Astrocyte of the cerebellum (primary cell): ENCODE measurements around the gene MTHFS.
A peak's percentile ranks its signal among the peaks of the same experiment; 100 is the strongest.
"Not testable (repeated sequence)": the region's sequence is repeated elsewhere in the genome, so short reads cannot be mapped to it uniquely, and the experiment has no call there.

Experiments
- DNase-seq: peaks from one replicate; pipeline ENCODE4 v3.0.0-alpha.2; 2011; ENCODE audit warnings: low read depth
- H3K4me3 ChIP-seq: 2 replicates; pipeline ENCODE4 v1.5.1; 2011; ENCODE audit warnings: mild to moderate bottlenecking, low read depth, low read length, moderate library complexity
- in situ Hi-C: cut with HindIII; loops from 2 replicates; pipeline ENCODE4 v1.10.0; 2017; ENCODE audit warnings: low sequenced_read_pairs
- TF ChIP-seq, protein P1 (sequence below): IDR thresholded peaks from 2 replicates; pipeline ENCODE4 v1.5.1; 2012; ENCODE audit warnings: low read length, low read depth, moderate library complexity, mild to moderate bottlenecking; ENCODE audit errors: missing control alignments

MTHFS gene

DNA sequence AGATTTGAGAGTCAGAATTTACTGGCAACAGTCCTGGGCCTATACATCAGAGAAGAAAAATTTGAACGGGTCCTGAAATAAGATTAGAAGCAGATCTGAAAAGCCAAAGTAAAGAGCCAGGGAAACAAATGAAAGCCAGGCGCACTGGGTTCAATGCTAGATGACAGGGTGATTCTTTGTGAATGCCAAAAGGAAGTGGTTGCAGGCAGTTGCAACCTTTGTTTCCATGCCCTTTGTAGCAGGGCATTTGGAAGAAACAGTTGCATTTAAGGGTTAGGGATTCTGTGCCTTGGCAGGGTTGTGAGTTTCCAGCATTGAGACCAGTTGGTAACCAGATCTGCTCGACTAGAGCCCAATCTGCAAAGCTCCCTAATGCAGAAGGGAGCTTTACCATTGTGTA, 36.4 kb upstream of the MTHFS start:
- no peak for DNase-seq
- H3K4me3 ChIP-seq: no peak overlapping the region
- in situ Hi-C loops: no loop called here
- TF ChIP-seq, protein P1, sequence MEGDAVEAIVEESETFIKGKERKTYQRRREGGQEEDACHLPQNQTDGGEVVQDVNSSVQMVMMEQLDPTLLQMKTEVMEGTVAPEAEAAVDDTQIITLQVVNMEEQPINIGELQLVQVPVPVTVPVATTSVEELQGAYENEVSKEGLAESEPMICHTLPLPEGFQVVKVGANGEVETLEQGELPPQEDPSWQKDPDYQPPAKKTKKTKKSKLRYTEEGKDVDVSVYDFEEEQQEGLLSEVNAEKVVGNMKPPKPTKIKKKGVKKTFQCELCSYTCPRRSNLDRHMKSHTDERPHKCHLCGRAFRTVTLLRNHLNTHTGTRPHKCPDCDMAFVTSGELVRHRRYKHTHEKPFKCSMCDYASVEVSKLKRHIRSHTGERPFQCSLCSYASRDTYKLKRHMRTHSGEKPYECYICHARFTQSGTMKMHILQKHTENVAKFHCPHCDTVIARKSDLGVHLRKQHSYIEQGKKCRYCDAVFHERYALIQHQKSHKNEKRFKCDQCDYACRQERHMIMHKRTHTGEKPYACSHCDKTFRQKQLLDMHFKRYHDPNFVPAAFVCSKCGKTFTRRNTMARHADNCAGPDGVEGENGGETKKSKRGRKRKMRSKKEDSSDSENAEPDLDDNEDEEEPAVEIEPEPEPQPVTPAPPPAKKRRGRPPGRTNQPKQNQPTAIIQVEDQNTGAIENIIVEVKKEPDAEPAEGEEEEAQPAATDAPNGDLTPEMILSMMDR: no peak

DNA sequence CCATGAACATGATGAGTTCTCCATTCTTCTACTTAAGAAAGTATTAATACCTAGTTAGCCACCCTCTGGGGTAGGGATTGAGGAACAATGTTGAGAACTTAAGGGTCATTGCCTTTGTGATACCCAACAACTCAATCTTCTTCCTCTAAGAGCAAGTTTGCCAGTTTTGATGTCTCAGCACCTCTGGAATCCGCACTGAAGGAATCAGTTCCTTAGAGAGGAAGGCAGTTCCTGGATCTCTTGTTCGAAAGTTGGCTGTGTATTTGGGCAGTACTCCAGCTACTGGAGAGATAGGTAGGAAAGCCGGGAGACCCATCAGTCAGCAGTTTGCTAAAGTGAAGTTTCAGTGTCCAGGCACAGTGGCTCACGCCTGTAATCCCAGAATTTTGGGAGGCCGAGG, 35.6 kb upstream of the MTHFS start:
- DNase-seq: no peak
- TF ChIP-seq, protein P1: no peak
- no peak overlapping the region for H3K4me3 ChIP-seq
- in situ Hi-C loops: no loop called here

DNA sequence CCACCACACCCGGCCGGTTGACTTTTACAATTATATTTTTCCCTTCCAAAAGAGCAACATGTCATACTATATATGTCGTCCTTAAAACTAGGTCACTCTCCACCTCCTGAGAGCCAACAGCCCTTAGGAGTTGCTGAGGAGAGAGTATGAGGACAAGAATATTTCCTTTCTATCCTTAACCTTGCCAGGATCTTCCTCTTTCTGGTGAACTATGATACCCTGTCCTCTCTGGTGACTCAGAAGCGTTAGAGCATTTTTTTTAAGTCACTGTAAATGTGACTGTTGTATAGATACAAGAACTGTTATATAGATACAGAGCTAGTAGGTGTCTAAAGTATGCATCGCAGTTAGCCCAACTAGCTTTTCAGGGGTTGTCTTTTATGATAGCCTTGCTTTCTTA, 33.7 kb upstream of the MTHFS start:
- H3K4me3 ChIP-seq: no peak overlapping the region
- no peak for DNase-seq
- in situ Hi-C loops: no loop called here
- TF ChIP-seq, protein P1: no peak

DNA sequence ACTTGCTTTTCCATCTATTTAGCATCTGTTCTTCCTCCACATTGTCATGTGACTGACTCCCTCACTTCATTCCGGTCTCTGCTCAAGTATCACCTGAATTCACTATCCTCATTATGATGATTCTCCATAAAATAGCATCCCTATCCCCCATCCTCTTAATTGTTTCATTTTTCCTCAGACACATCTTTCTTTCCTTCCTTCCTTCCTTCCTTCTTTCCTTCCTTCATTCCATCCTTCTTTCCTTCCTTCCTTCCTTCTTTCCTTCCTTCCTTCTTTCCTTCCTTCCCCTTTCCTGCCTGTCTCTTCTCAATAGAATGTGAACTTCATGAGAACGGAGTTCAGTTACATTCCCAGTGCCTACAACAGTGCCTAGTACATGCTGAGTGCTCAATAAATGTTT, 32.6 kb upstream of the MTHFS start:
- no peak overlapping the region for H3K4me3 ChIP-seq
- no peak for DNase-seq
- TF ChIP-seq, protein P1: no peak
- in situ Hi-C loops: no loop called here

DNA sequence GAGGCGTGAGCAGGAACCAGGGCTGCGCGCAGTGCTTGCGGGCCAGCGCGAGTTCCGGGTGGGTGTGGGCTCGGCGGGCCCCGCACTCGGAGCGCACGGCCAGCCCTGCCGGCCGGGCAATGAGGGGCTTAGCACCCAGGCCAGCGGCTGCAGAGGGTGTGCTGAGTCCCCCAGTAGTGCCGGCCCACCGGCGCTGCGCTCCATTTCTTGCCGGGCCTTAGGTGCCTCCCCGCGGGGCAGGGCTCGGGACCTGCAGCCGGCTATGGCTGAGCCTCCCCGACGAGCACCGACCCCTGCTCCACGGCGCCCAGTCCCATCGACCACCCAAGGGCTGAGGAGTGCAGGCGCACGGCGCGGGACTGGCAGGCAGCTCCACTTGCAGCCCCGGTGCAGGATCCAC, 29.3 kb upstream of the MTHFS start:
- in situ Hi-C loops, H3K4me3 ChIP-seq, DNase-seq: not testable (repeated sequence)

DNA sequence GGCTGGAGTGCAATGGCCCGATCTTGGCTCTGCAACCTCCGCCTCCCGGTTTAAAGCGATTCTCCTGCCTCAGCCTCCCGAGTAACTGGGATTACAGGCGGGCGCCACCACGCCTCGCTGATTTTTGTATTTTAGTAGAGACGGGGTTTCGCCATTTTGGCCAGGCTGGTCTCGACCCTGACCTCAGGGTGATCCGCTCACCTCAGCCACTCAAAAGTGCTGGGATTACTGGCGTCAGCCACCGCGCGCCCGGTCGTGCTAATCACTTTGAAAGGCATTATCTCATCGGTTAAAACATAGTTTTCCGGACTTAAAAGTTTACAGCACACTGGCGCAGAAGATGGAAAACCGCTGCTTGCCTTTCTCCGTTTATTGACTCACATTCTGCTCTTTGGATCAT, 27.6 kb upstream of the MTHFS start:
- peak overlapping the region; percentile 75 for H3K4me3 ChIP-seq
- DNase-seq: no peak
- TF ChIP-seq, protein P1: no peak
- in situ Hi-C loops: no loop called here

DNA sequence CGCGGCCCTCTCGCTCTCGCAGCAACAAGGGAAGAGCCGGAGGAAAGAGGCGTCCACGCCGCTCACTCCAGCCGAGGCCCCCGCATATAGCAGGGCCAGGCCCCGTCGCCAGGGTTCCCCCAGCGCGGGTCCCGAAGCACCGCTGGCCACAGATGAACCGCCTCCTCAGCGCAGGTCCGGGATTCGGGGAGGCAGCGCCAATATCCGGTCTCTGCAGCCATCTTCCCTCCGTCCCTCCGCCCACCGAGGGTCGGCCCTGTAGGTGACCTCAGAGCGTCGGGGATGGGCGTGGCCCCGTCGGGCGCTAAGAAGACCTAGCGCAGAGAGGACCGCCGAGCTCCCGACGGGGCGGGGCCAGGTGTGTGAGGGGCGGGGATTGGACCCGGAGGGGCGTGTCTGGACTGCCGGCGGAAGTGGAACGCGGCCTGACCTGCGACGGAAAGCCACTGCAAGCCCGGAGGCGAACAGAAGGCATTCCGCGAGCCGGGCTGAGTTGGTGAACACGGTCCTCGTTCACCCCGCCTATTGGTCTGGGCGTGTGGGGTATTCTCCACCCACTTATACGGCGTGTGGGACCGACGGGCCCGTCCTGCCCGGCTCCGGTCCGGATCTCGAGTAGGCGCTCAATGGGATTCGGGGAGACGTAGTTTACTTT, 26.8 kb upstream of the MTHFS start:
- in situ Hi-C loops: no loop called here

More for the DNA sequence above, 26.8 kb upstream of the MTHFS start:
- peak overlapping the region; percentile 75 for H3K4me3 ChIP-seq
- peak; percentile 86 for DNase-seq
- TF ChIP-seq, protein P1: no peak
